ENCODE data around the gene TRABD2B. TPM values are rescaled to one million over a fixed set of nuclear protein-coding genes. Genes with fewer than 3 reads are reported as not detected.

TRABD2B gene
- total and polyA plus RNA-seq, 2 experiments from 2014 or later, result 1.6 to 2.0 TPM

DNA sequence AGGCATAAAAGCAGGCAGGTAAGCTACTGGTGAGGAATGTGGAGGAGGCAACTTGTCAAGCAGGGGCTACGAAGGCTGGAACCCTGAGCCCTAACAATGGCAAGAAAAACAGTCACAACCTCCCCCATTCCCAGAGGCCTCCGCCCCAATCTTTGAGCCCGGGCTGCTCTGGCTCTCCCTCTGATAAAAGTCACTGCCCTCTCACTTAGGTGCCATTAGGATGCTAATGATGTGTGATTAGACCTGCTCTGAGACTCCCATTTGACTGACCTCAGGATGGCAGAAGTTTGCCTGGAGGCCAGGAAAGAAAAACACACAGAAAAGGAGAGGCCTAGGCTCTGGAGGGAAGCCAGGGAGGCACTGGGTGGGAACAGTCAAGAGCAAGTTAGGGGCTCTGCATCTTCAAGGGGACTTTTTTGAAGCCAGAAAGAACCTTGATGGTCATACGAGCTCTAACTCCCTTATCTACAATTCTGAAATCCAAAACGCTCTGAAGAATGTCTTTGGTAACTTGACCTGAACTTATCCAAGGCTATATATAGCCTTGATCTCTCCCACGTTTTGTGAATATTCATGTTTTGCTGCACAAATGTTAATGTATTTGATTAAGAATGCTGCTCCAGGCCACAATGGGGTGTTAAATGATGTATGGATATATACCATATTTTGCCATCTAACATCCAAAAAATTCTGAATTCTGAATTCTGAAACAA, 98.9 kb downstream of the TRABD2B start:
- Histone ChIP-seq H3K4me3 (no peak overlapping the region), H2AFZ (no peak overlapping the region), H3K4me2 (peak overlapping the region; percentile 64; the same call in 1 of the 2 replicates), H3K27me3 (ENCODE audit: insufficient read depth) (no peaks in the 10 kb centered on the region), H3K36me3 (ENCODE audit: insufficient read depth) (no peaks in the 10 kb centered on the region), H3K79me2 (replicated peaks; ENCODE audit: insufficient read depth) (no peaks in the 10 kb centered on the region), H3K4me1 (ENCODE audit: insufficient read depth) (peaks cover 58% of the 10 kb centered on the region), H3K9me2 (ENCODE audit: insufficient read depth) (peaks cover 11% of the 10 kb centered on the region), H3K27ac (ENCODE audit: low read depth) (peak overlapping the region; percentile 70; the same call in 1 of the 2 replicates), H4K20me1 (replicated peaks; ENCODE audit: insufficient read depth) (no peaks in the 10 kb centered on the region; the same call in none of the 2 replicates), H3F3A (replicated peaks; ENCODE audit: low read depth) (no peaks in the 10 kb centered on the region)
- Mint-ChIP-seq H3K27me3 (ENCODE audit: insufficient read depth, low read depth, poor library complexity) (peaks cover 2% of the 10 kb centered on the region), H3K9me3 (no peaks in the 10 kb centered on the region), H3K4me1 (peaks cover 72% of the 10 kb centered on the region), H3K27ac (peak overlapping the region; percentile 46), H3K4me3 (no peak overlapping the region), H3K36me3 (ENCODE audit: low read depth) (no peaks in the 10 kb centered on the region)
- TF ChIP-seq EZH2 (IDR thresholded peaks at IDR 0.05; ENCODE audit: low read depth, unreplicated experiment) (no peak), NANOG (IDR thresholded peaks at IDR 0.05; ENCODE audit: borderline replicate concordance) (peak; percentile 37)
- TF ChIP-seq, protein P1, sequence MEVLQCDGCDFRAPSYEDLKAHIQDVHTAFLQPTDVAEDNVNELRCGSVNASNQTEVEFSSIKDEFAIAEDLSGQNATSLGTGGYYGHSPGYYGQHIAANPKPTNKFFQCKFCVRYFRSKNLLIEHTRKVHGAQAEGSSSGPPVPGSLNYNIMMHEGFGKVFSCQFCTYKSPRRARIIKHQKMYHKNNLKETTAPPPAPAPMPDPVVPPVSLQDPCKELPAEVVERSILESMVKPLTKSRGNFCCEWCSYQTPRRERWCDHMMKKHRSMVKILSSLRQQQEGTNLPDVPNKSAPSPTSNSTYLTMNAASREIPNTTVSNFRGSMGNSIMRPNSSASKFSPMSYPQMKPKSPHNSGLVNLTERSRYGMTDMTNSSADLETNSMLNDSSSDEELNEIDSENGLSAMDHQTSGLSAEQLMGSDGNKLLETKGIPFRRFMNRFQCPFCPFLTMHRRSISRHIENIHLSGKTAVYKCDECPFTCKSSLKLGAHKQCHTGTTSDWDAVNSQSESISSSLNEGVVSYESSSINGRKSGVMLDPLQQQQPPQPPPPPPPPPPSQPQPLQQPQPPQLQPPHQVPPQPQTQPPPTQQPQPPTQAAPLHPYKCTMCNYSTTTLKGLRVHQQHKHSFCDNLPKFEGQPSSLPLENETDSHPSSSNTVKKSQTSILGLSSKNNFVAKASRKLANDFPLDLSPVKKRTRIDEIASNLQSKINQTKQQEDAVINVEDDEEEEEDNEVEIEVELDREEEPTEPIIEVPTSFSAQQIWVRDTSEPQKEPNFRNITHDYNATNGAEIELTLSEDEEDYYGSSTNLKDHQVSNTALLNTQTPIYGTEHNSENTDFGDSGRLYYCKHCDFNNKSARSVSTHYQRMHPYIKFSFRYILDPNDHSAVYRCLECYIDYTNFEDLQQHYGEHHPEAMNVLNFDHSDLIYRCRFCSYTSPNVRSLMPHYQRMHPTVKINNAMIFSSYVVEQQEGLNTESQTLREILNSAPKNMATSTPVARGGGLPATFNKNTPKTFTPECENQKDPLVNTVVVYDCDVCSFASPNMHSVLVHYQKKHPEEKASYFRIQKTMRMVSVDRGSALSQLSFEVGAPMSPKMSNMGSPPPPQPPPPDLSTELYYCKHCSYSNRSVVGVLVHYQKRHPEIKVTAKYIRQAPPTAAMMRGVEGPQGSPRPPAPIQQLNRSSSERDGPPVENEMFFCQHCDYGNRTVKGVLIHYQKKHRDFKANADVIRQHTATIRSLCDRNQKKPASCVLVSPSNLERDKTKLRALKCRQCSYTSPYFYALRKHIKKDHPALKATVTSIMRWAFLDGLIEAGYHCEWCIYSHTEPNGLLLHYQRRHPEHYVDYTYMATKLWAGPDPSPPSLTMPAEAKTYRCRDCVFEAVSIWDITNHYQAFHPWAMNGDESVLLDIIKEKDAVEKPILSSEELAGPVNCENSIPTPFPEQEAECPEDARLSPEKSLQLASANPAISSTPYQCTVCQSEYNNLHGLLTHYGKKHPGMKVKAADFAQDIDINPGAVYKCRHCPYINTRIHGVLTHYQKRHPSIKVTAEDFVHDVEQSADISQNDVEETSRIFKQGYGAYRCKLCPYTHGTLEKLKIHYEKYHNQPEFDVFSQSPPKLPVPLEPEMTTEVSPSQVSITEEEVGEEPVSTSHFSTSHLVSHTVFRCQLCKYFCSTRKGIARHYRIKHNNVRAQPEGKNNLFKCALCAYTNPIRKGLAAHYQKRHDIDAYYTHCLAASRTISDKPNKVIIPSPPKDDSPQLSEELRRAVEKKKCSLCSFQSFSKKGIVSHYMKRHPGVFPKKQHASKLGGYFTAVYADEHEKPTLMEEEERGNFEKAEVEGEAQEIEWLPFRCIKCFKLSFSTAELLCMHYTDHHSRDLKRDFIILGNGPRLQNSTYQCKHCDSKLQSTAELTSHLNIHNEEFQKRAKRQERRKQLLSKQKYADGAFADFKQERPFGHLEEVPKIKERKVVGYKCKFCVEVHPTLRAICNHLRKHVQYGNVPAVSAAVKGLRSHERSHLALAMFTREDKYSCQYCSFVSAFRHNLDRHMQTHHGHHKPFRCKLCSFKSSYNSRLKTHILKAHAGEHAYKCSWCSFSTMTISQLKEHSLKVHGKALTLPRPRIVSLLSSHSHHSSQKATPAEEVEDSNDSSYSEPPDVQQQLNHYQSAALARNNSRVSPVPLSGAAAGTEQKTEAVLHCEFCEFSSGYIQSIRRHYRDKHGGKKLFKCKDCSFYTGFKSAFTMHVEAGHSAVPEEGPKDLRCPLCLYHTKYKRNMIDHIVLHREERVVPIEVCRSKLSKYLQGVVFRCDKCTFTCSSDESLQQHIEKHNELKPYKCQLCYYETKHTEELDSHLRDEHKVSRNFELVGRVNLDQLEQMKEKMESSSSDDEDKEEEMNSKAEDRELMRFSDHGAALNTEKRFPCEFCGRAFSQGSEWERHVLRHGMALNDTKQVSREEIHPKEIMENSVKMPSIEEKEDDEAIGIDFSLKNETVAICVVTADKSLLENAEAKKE (CRISPR knock-in tag; IDR thresholded peaks at IDR 0.05), result peak; percentile 81
- peak; percentile 55 for DNase-seq (ENCODE audit: low spot score)
- ATAC-seq, result peak; percentile 82
